DND-41 (cell line): ENCODE measurements around the gene SERPINA5.
"Not testable (repeated sequence)": the region's sequence is repeated elsewhere in the genome, so short reads cannot be mapped to it uniquely, and the experiment has no call there.

Experiments used
- ATAC-seq: fragments of 200-7000 bp; cut with Tn5 transposase; 3 replicates; pipeline ENCODE4 v1.9.1; 2021; ENCODE audit warnings: low read depth; ENCODE audit not compliant: insufficient read depth
- DNase-seq: peaks from one replicate; pipeline ENCODE4 v3.0.0-alpha.2; 2020
- H2AFZ ChIP-seq: 2 replicates; pipeline ENCODE4 v1.6.0; 2012; ENCODE audit warnings: low read depth, low read length
- H3K27ac ChIP-seq: 2 replicates; pipeline ENCODE4 v1.5.1; 2012; ENCODE audit warnings: low read length, inconsistent platforms
- H3K27me3 ChIP-seq: fragments of 200-600 bp; sonication (generic); 2 replicates; pipeline ENCODE4 v1.6.0; 2012; ENCODE audit warnings: low read length, mild to moderate bottlenecking, inconsistent platforms; ENCODE audit not compliant: insufficient read depth, poor library complexity
- H3K36me3 ChIP-seq: 2 replicates; pipeline ENCODE4 v1.5.1; 2012; ENCODE audit warnings: low read length, inconsistent platforms; ENCODE audit not compliant: insufficient read depth
- H3K4me1 ChIP-seq: 2 replicates; pipeline ENCODE4 v1.5.1; 2012; ENCODE audit warnings: mild to moderate bottlenecking, low read length; ENCODE audit not compliant: insufficient read depth
- H3K4me2 ChIP-seq: 2 replicates; pipeline ENCODE4 v1.6.0; 2012; ENCODE audit warnings: mild to moderate bottlenecking, moderate library complexity, low read length, inconsistent platforms; ENCODE audit not compliant: insufficient read depth
- H3K4me3 ChIP-seq, 2 experiments: fragments of 200-600 bp in 1 of 2; shearing (Covaris generic) in 1 of 2; 2 replicates each; pipeline ENCODE4 v1.5.1; 2012 to 2016; ENCODE audit warnings: inconsistent platforms in 2 of 2, low read length in 2 of 2, mild to moderate bottlenecking in 2 of 2, low read depth in 1 of 2, moderate library complexity in 1 of 2
- H3K79me2 ChIP-seq: 2 replicates; pipeline ENCODE4 v1.6.0; 2012; ENCODE audit warnings: low read length, inconsistent platforms; ENCODE audit not compliant: insufficient read depth
- H3K9ac ChIP-seq: 2 replicates; pipeline ENCODE4 v1.6.0; 2012; ENCODE audit warnings: low read depth, mild to moderate bottlenecking, inconsistent platforms, low read length, moderate library complexity
- H3K9me3 ChIP-seq: 2 replicates; pipeline ENCODE4 v1.5.1; 2012; ENCODE audit warnings: low read length, moderate library complexity, mild to moderate bottlenecking, inconsistent platforms; ENCODE audit not compliant: insufficient read depth, severe bottlenecking
- H4K20me1 ChIP-seq: 2 replicates; pipeline ENCODE4 v1.6.0; 2012; ENCODE audit warnings: low read length; ENCODE audit not compliant: insufficient read depth
- CTCF ChIP-seq: IDR thresholded peaks from 2 replicates; pipeline ENCODE4 v1.5.1; 2012; ENCODE audit warnings: borderline replicate concordance, low read length, moderate library complexity, mild to moderate bottlenecking; ENCODE audit not compliant: poor library complexity, severe bottlenecking; ENCODE audit errors: extremely low read depth
- EZH2 ChIP-seq: IDR thresholded peaks from 3 replicates; pipeline ENCODE4 v1.6.1; 2012; ENCODE audit warnings: borderline replicate concordance, low read depth, mild to moderate bottlenecking, moderate library complexity, low read length, inconsistent platforms; ENCODE audit not compliant: severe bottlenecking

The SERPINA5 gene

GRCh38 chr14:94602722-94603121 lies 21.5 kb downstream of the SERPINA5 start:
- DNase-seq (no peak), ATAC-seq (no peak)
- Histone ChIP-seq H3K4me3 (no peak overlapping the region), H3K4me1 (no peaks in the 10 kb centered on the region), H3K9ac (no peak overlapping the region), H3K36me3 (no peaks in the 10 kb centered on the region), H3K27ac (no peak overlapping the region), H3K4me2 (no peak overlapping the region), H3K9me3 (no peaks in the 10 kb centered on the region), H3K27me3 (no peaks in the 10 kb centered on the region), H2AFZ (no peak overlapping the region), H4K20me1 (no peaks in the 10 kb centered on the region), H3K79me2 (no peaks in the 10 kb centered on the region)
- TF ChIP-seq CTCF (no peak), EZH2 (no peak)

GRCh38 chr14:94605361-94605760 lies 24.1 kb downstream of the SERPINA5 start:
- Histone ChIP-seq H4K20me1 (no peaks in the 10 kb centered on the region), H3K79me2 (no peaks in the 10 kb centered on the region), H3K4me2 (no peak overlapping the region), H2AFZ (no peak overlapping the region), H3K36me3 (no peaks in the 10 kb centered on the region), H3K9ac (no peak overlapping the region), H3K27ac (no peak overlapping the region), H3K4me1 (no peaks in the 10 kb centered on the region), H3K9me3 (no peaks in the 10 kb centered on the region), H3K27me3 (no peaks in the 10 kb centered on the region), H3K4me3 (no peak overlapping the region)
- DNase-seq, result no peak
- no peak for TF ChIP-seq CTCF
- no peak for TF ChIP-seq EZH2
- no peak for ATAC-seq

- H2AFZ ChIP-seq, H3K27me3 ChIP-seq, H3K79me2 ChIP-seq, H3K4me3 ChIP-seq, H4K20me1 ChIP-seq, H3K36me3 ChIP-seq, ATAC-seq, H3K9ac ChIP-seq, H3K4me2 ChIP-seq, H3K9me3 ChIP-seq, H3K27ac ChIP-seq, H3K4me1 ChIP-seq, DNase-seq: not testable (repeated sequence)
These were observed 27.7 kb downstream of the SERPINA5 start for GRCh38 chr14:94608966-94609365.

- H3K27ac ChIP-seq, result no peak overlapping the region
- no peaks in the 10 kb centered on the region for H4K20me1 ChIP-seq
- no peak overlapping the region for H2AFZ ChIP-seq
- TF ChIP-seq CTCF, result no peak
- TF ChIP-seq EZH2, result no peak
- H3K4me1 ChIP-seq, result no peaks in the 10 kb centered on the region
- no peak for DNase-seq
- ATAC-seq, result no peak
- H3K36me3 ChIP-seq, result no peaks in the 10 kb centered on the region
- H3K4me3 ChIP-seq, result no peak overlapping the region
- no peaks in the 10 kb centered on the region for H3K9me3 ChIP-seq
- H3K9ac ChIP-seq, result no peak overlapping the region
- H3K27me3 ChIP-seq, result peaks cover 3% of the 10 kb centered on the region
- H3K4me2 ChIP-seq, result no peak overlapping the region
- no peaks in the 10 kb centered on the region for H3K79me2 ChIP-seq
These were observed 30.0 kb downstream of the SERPINA5 start for GRCh38 chr14:94611179-94611578.
